ENCODE data around the gene ABCC6. TPM values are rescaled to one million over a fixed set of nuclear protein-coding genes. Genes with fewer than 3 reads are reported as not detected.

ABCC6 gene
- total RNA-seq, 1 donor from 2014 or later: not detected

DNA sequence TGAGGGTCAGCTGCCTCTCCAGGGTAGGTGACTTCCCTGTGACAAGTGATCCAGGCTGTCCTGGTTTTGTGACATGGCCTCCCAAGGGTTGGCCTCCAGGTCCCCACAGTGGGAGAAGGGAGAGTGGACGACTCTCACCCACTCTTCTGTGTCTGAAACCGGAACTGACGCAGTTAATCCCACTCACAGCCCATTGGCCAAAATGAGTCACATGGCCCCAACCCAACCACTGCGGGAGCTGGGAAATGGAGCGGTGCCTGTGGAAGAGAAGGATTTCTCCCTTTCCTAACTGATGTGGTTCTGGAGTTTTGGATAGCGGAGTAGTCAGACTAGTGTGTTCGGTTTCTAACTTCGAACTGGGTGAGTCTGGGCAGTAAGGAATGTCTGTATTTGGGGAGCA is 79.4 kb downstream of the ABCC6 start:
- intact Hi-C loops (cut with micrococcal nuclease): no loop called here

DNA sequence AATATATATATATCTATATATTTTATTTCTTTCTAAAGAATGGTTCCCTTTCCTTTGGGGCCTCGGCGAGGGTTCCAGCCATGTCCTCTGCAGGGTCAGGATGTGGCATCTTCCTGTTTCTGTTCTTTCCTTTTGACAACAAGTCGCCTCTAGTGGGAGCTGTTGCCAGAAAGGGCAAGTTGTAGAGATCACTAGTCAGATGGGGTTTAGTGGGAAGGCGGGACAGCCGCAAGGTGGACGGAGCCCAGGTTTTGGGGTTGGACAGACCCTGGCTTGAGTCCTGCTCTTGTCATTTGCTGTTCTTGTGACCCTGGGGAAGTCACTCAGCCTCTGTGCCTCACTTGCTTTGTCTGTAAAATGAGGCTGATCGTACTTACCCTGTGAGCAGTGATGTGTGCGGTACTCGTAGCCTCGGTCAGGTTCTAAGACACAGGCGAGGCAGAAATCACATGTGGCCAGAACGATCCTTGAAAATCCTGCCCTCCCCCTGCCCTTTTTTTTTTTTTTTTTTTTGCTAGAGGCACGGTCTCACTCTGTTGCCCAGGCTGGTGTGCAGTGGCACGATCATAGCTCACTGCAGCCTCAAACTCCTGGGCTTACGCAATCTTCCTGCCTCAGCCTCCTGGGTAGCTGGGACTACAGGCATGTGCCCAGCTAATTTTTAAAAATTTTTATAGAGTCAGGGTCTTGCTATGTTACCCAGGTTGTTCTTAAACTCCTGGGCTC is 80.1 kb downstream of the ABCC6 start:
- intact Hi-C loops (cut with micrococcal nuclease): no loop called here

GRCh38 chr16:16141784-16142396 is 81.4 kb downstream of the ABCC6 start:
- intact Hi-C loops (cut with micrococcal nuclease): no loop called here

- intact Hi-C loops (cut with micrococcal nuclease): no loop called here
Measured at GRCh38 chr16:16141141-16141540, 82.2 kb downstream of the ABCC6 start.

GRCh38 chr16:16140537-16140936 is 82.8 kb downstream of the ABCC6 start:
- intact Hi-C loops (cut with micrococcal nuclease): no loop called here

- intact Hi-C loops (cut with micrococcal nuclease): no loop called here
Measured at GRCh38 chr16:16139806-16140205, 83.5 kb downstream of the ABCC6 start.

DNA sequence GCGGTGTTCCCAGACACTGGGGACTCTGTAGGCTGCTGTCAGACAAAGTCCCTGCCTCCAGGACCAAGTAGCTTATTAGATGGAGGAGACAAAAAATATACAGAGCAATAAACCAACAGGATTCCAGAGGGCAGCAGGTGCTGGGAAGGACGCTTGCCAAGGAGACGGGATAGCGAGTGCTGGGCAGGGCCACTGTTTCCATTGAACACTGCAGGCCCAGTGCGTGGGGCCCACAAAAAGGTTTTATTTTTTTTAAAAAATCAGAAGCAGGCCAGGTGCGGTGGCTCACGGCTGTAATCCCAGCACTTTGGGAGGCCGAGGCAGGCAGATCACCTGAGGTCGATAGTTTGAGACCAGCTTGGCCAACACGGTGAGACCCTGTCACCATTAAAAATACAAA is 84.2 kb downstream of the ABCC6 start:
- intact Hi-C loops (cut with micrococcal nuclease): no loop called here

DNA sequence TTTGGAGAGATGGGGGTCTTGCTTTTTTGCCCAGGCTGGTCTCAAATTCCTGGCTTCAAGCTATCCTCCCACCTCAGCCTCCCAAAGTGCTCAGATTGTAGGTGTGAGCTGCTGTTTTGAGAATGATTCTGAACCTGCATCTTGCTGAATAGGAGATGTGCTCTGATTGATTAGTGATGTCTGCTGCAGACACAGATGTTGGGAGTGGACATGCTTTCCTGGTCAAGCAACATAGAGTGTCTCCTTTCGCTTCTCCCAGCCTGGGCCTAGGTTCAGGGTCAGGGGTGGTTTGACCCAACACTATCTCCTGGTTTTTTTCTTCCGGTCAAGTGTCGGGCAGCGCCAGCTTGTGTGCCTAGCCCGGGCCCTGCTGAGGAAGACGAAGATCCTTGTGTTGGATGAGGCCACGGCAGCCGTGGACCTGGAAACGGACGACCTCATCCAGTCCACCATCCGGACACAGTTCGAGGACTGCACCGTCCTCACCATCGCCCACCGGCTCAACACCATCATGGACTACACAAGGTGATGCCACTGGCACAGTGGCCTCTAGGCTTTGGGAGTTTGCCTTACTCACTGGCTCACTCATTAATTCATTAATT is 85.2 kb downstream of the ABCC6 start:
- intact Hi-C loops (cut with micrococcal nuclease): no loop called here

DNA sequence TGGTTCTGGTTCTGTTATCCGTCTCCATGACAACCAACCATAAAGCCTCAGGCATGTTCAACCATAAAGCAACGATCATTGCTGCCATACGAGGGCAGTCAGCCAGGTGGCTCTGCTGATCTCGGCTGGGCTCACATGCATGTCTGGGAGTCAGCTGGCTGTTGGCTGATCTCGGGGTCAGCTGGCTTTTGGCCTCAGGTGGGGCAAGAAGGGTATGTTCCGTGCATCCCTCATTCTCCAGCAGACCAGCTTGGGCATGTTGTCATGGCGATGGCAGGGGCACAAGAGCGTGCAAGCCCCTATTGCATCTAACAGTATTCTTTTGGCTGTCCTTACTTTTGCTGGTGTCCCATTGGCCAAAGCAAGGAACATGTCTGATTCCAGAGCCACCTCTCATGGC is 86.2 kb downstream of the ABCC6 start:
- intact Hi-C loops (cut with micrococcal nuclease): no loop called here

DNA sequence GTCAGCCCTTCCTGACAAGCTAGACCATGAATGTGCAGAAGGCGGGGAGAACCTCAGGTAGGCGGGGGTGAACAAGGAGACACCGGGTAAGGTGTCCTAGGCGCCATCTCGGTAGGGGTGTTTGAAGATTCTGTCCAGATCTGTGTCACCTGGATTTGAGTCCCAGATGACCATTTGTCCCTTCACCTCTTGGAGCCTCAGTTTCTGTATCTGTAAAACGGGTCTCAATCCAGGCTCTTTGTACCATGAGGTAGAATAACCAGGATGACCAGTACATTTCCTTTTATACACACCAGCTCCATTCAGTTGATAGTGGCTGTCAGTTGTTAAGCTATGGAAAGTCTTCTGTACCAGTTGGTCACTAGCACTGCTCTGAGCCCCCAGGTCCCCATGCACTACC is 86.7 kb downstream of the ABCC6 start:
- intact Hi-C loops (cut with micrococcal nuclease): no loop called here

- intact Hi-C loops (cut with micrococcal nuclease): no loop called here
Measured at GRCh38 chr16:16133943-16134604, 89.2 kb downstream of the ABCC6 start.

DNA sequence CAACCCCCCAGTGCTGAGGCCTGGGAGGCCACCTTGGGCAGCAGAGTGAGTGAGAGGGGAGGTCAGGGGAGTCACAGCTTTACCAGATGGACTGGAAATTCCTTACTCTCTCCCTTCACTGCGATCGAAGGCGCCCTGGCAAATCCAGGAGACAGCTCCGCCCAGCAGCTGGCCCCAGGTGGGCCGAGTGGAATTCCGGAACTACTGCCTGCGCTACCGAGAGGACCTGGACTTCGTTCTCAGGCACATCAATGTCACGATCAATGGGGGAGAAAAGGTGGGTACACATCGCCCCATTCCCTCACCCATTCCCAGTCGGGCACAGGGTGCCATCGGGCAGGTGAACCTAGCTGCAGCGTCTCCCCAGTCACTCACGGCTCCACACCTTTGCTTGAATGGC is 91.6 kb downstream of the ABCC6 start:
- intact Hi-C loops (cut with micrococcal nuclease): no loop called here

DNA sequence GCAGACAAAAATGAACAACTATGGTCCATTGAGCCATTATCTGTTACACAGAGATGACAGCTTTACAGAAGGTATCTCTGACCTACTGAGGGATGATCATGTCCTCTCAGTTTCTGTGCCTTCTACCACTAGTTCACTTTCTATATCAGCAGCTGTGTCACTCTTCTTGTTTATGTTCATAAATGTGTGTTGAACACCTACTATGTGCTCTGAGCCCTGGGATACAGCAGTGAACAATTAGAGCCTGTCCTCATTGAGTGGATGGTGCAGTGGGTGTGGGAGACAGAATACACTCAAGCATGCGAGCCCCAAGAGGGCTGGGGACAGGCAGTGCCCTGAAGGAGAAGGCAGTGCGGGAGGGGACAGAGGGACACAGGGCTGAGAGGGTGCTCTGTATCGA is 92.1 kb downstream of the ABCC6 start:
- intact Hi-C loops (cut with micrococcal nuclease): no loop called here

DNA sequence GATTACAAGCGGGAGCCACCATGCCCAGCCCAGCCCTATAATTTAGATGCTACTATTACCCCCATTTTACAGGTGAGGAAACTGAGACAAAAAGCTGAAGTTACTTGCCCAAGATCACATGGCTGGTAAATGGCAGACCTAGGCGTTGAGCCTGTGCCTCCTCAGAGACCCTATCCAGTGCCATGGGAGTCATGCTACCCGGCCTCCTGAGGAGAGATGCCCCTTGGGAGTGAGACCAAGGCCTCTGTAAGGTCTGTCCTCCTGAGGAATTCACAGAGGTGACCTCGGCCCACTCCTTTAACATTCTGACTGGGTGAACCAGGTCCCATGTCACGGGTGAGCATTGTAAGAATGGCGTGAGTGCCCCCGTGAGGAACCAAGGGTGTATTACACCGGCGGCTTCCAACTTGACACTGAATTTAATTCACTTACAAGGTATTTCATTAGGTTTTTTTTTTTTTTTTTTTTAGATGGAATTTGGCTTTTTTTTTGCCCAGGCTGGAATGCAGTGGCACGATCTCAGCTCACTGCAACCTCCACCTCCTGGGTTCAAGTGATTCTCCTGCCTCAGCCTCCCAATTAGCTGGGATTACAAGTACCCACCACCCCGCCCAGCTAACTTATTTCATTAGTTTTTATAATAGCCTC is 95.7 kb downstream of the ABCC6 start:
- intact Hi-C loops (cut with micrococcal nuclease): loop anchor here (1.0 to 2.0 kb wide), 3 partner anchors 239 to 361 kb away; partner anchors contain the start of gene CEP20

DNA sequence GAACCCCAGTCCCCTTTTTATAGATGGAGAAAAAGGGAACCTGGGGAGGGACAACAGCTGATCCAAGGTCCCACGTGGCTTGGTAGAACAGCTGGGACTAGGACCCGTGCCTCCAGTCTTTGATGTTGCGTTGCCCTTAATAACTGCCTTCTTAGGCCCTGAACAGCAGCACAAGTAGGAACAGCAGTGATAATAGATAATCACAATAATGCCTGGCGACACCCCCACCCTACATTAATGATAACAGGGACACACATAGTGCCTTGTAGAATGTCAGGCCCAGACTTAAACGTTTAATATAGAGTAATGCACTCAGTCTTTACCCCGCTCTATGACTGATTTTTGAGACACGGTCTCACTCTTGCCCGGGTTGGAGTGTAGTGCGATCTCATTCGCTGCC is 96.4 kb downstream of the ABCC6 start:
- intact Hi-C loops (cut with micrococcal nuclease): loop anchor here (1.0 to 2.0 kb wide), 3 partner anchors 238 to 361 kb away; partner anchors contain the start of gene CEP20

DNA sequence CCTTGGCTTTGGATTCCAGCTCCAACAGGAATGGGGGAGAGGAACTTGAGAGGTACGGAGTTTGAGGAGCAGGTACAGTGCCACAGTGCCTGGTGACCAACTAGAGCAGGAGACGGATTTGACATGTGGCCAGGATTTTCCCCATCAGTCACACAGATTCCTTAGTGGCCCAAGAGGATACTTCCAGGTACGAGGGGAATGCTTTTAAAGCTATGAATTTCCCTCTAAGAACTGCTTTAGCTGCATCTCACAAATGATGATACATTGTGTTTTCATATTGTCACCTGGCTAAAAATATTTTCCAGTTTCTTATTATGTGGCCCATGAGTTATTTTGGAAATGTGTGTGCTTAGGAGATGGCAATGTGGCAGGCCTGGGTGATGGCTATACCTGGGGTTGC is 98.3 kb downstream of the ABCC6 start:
- intact Hi-C loops (cut with micrococcal nuclease): no loop called here

DNA sequence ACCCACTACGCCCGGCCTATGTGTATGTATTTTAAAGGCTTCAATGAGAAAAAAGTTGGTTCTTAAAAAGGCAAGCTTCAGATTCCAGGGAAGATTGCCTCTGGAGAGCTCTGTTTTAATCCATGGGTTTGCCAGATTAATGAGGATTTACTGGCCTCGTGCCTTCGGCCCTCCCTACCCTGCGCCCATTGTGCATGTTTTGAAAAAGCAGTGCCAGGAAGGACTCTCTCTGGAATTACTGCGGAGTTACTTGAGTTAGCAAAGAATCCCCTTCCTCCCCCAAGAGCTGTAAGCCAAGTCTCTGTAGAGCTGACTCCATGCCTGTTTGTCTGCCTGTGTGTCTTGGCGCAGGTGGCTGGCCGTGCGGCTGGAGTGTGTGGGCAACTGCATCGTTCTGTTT is 98.9 kb downstream of the ABCC6 start:
- intact Hi-C loops (cut with micrococcal nuclease): no loop called here

- intact Hi-C loops (cut with micrococcal nuclease): no loop called here
Measured at GRCh38 chr16:16122264-16122663, 101.0 kb downstream of the ABCC6 start.

DNA sequence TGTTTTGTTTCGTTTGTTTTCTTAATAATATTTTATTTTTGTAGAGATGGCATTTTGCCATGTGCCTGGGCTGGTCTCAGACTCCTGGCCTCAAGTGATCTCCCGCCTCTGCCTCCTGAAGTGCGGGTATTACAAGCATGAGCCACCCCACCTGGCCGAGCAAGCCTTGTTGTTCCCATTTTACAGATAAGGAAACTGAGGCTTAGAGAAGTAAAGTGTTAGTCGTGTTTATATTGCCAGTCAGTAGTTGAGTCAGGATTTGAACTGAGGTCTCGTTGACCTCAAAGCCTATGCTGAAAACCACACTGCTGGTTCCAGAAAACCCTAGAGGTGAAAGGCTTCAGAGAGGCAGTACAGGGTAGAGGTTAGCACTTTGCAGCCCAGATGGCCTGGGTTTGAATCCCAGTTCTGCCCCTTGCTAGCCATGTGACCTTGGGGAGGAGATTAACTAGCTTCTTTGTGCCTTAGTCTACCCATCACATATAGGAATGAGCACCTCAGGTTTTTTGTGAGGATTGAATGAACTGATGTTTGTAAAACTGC is 102.0 kb downstream of the ABCC6 start:
- intact Hi-C loops (cut with micrococcal nuclease): no loop called here

DNA sequence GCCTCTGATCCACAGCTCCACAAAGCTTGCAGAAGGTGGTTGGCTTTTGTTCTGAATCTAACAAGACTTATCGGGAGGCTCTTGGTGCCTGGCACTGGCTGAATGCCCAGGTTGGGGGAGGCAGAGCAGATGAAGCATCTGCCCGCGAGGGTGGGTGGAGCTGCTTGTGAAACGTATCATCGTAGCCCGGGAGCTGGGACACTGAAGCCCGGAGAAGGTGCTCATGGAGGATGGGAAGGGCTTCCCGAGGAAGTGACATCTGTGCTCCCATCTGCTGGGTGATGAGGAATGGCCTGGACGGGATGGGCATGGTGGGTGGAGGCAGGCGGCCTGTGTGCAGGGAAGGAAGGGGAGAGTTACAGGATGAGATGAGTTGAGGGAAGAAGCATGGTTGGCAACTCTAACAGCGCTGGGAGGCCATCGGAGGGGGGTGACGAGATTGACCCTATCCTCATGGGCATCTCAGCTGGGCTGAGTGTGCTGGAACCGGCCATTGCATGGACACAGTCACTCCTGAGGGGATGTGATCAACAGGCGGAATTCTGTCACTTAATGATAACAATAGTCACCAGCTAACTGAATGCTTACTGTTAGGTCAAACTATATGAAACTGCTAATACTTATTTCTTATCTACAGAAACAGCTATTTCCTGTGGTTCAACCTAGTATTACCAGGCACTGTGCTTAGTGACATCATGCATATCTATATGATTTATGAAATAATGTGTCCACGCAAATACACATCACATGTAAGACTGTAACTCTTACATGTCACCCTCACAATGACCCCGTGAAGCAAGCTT is 102.7 kb downstream of the ABCC6 start:
- intact Hi-C loops (cut with micrococcal nuclease): no loop called here

DNA sequence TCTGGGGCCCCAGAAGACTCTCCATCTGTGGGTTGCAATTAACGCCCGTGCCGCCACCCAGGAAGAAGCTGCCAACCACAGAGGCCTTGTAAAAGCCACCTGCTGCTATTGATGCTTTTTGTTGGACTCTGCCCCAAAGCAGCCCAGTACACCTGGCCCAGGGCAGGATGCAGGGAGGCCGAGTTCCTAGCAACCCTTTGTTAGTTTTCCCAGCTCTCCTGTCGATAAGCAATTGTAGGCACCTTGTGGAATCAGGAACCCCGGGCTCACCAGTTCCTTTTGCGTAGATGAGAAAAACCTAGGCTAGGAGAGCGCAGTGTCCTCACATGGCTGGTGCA is 103.3 kb downstream of the ABCC6 start:
- intact Hi-C loops (cut with micrococcal nuclease): no loop called here

Data from T-helper 2 cell treated with Interferon-gamma antibody and Interleukin-4, amounts not matched to agents 100 ng/mL and 5 ng/mL, for 36 hours (primary cell).